ENCODE data around the gene RYR3. TPM values are rescaled to one million over a fixed set of nuclear protein-coding genes. Genes with fewer than 3 reads are reported as not detected.

RYR3 gene
- total and polyA plus RNA-seq, 4 donors: 0.09 to 1.4 (median 0.47) TPM

GRCh38 chr15:33601461-33601860 is 290.7 kb downstream of the RYR3 start:
- 91% methylated on average over 4 of the region's 4 CpGs for WGBS, 2 donors
- no peak overlapping the region for H3K27ac ChIP-seq (ENCODE audit: low read depth in 1 of 2, low read length in 1 of 2)
- H3K27me3 ChIP-seq (ENCODE audit: control insufficient read depth in 3 of 3, insufficient read depth in 3 of 3, low read length in 2 of 3): no peaks in the 10 kb centered on the region
- TF ChIP-seq, protein P1, sequence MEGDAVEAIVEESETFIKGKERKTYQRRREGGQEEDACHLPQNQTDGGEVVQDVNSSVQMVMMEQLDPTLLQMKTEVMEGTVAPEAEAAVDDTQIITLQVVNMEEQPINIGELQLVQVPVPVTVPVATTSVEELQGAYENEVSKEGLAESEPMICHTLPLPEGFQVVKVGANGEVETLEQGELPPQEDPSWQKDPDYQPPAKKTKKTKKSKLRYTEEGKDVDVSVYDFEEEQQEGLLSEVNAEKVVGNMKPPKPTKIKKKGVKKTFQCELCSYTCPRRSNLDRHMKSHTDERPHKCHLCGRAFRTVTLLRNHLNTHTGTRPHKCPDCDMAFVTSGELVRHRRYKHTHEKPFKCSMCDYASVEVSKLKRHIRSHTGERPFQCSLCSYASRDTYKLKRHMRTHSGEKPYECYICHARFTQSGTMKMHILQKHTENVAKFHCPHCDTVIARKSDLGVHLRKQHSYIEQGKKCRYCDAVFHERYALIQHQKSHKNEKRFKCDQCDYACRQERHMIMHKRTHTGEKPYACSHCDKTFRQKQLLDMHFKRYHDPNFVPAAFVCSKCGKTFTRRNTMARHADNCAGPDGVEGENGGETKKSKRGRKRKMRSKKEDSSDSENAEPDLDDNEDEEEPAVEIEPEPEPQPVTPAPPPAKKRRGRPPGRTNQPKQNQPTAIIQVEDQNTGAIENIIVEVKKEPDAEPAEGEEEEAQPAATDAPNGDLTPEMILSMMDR (IDR thresholded peaks at IDR 0.05; ENCODE audit: control extremely low read depth, extremely low read depth): no peak
- H3K4me3 ChIP-seq: no peak overlapping the region
- no peak for DNase-seq
- no peaks in the 10 kb centered on the region for H3K36me3 ChIP-seq (ENCODE audit: control insufficient read depth in 4 of 4, insufficient read depth in 4 of 4, low read length in 4 of 4)
- ATAC-seq (ENCODE audit: insufficient read depth, low FRiP score): no peak
- H3K9me3 ChIP-seq (ENCODE audit: control insufficient read depth in 4 of 4, insufficient read depth in 3 of 4, low read length in 3 of 4): no peaks in the 10 kb centered on the region
- H3K4me1 ChIP-seq (ENCODE audit: control insufficient read depth in 5 of 5, insufficient read depth in 5 of 5, low read length in 5 of 5): no peaks in the 10 kb centered on the region
- no peak overlapping the region for H3K9ac ChIP-seq (ENCODE audit: insufficient read depth in 1 of 2, low read length in 2 of 2)

GRCh38 chr15:33608714-33609113 is 297.9 kb downstream of the RYR3 start:
- WGBS, 2 donors: 65 to 71% methylated on average over 7 of the region's 7 CpGs
- Histone ChIP-seq H3K27ac (ENCODE audit: low read depth in 1 of 2, low read length in 1 of 2) (no peak overlapping the region), H3K4me1 (ENCODE audit: control insufficient read depth in 5 of 5, insufficient read depth in 5 of 5, low read length in 5 of 5) (no peaks in the 10 kb centered on the region), H3K4me3 (no peak overlapping the region), H3K9me3 (ENCODE audit: control insufficient read depth in 4 of 4, insufficient read depth in 3 of 4, low read length in 3 of 4) (peaks cover 0 to 2% (median 0%) of the 10 kb centered on the region in 4 donors), H3K9ac (ENCODE audit: insufficient read depth in 1 of 2, low read length in 2 of 2) (no peak overlapping the region), H3K27me3 (ENCODE audit: control insufficient read depth in 3 of 3, insufficient read depth in 3 of 3, low read length in 2 of 3) (no peaks in the 10 kb centered on the region), H3K36me3 (ENCODE audit: control insufficient read depth in 4 of 4, insufficient read depth in 4 of 4, low read length in 4 of 4) (no peaks in the 10 kb centered on the region)
- no peak for ATAC-seq (ENCODE audit: insufficient read depth, low FRiP score)
- TF ChIP-seq, protein P1 (IDR thresholded peaks at IDR 0.05; ENCODE audit: control extremely low read depth, extremely low read depth): no peak
- no peak for DNase-seq

DNA sequence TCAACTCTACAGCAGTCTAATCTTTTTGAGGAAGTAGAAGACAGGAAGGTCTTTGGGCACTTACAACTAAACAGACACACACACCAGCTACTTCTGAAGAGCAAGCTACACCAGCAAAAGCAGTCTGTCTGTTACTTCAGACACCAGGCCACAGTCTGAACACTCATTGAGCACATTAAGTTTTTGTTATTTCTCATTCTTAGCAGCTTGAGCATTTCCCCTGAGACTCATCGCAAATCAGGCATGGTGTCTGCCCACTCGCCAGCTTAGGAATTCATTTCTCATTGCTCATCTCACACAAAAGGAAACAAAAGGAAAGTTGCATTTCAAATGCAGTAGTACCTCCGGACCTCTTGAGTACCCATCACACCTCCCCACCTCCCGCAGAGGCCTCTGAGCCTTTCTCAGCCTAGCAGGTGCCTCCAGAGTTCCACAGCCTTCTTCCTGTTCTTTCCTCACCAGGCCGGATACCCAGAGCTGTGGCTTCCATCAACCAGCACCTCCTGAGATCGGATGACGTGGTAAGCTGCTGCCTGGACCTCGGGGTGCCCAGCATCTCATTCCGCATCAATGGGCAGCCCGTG is 302.0 kb downstream of the RYR3 start:
- no peaks in the 10 kb centered on the region for H3K27me3 ChIP-seq (ENCODE audit: control insufficient read depth in 3 of 3, insufficient read depth in 3 of 3, low read length in 2 of 3)
- peaks cover 0 to 2% (median 0%) of the 10 kb centered on the region in 4 donors for H3K9me3 ChIP-seq (ENCODE audit: control insufficient read depth in 4 of 4, insufficient read depth in 3 of 4, low read length in 3 of 4)
- no peaks in the 10 kb centered on the region for H3K36me3 ChIP-seq (ENCODE audit: control insufficient read depth in 4 of 4, insufficient read depth in 4 of 4, low read length in 4 of 4)
- H3K4me3 ChIP-seq: no peak overlapping the region
- H3K4me1 ChIP-seq (ENCODE audit: control insufficient read depth in 5 of 5, insufficient read depth in 5 of 5, low read length in 5 of 5): no peaks in the 10 kb centered on the region
- no peak overlapping the region for H3K27ac ChIP-seq (ENCODE audit: low read depth in 1 of 2, low read length in 1 of 2)
- TF ChIP-seq, protein P1 (IDR thresholded peaks at IDR 0.05; ENCODE audit: control extremely low read depth, extremely low read depth): no peak
- ATAC-seq (ENCODE audit: insufficient read depth, low FRiP score) (no peak), DNase-seq (no peak)
- H3K9ac ChIP-seq (ENCODE audit: insufficient read depth in 1 of 2, low read length in 2 of 2): no peak overlapping the region
- 84 to 88% methylated on average over 10 of the region's 10 CpGs for WGBS, 2 donors

GRCh38 chr15:33616475-33616874 is 305.7 kb downstream of the RYR3 start:
- ATAC-seq (ENCODE audit: insufficient read depth, low FRiP score) (no peak), DNase-seq (no peak)
- Histone ChIP-seq H3K9ac (ENCODE audit: insufficient read depth in 1 of 2, low read length in 2 of 2) (no peak overlapping the region), H3K36me3 (ENCODE audit: control insufficient read depth in 4 of 4, insufficient read depth in 4 of 4, low read length in 4 of 4) (no peaks in the 10 kb centered on the region), H3K27me3 (ENCODE audit: control insufficient read depth in 3 of 3, insufficient read depth in 3 of 3, low read length in 2 of 3) (no peaks in the 10 kb centered on the region), H3K4me1 (ENCODE audit: control insufficient read depth in 5 of 5, insufficient read depth in 5 of 5, low read length in 5 of 5) (no peaks in the 10 kb centered on the region), H3K27ac (ENCODE audit: low read depth in 1 of 2, low read length in 1 of 2) (no peak overlapping the region), H3K9me3 (ENCODE audit: control insufficient read depth in 4 of 4, insufficient read depth in 3 of 4, low read length in 3 of 4) (peaks cover 0 to 2% (median 0%) of the 10 kb centered on the region in 4 donors), H3K4me3 (no peak overlapping the region)
- TF ChIP-seq, protein P1 (IDR thresholded peaks at IDR 0.05; ENCODE audit: control extremely low read depth, extremely low read depth): no peak
- WGBS, 2 donors: 39 to 41% methylated on average over 3 of the region's 3 CpGs

Measured in lung (tissue), 12 donors.